ENCODE data around the gene GFY. TPM values are rescaled to one million over a fixed set of nuclear protein-coding genes. Genes with fewer than 3 reads are reported as not detected.
A peak's percentile ranks its signal among the peaks of the same experiment; 100 is the strongest.

Gene GFY
- total and polyA plus RNA-seq, 2 donors (not counting 1 experiment from before 2014, with no cell fraction given) = not detected

- POLR2A ChIA-PET = interaction anchor here (1.3 kb wide), 1 partner anchor 19 kb away, joined by 9 read pairs; no protein-coding TSS in a partner anchor
- Mint-ChIP-seq H3K9me3 (ENCODE audit: insufficient read depth) (no peaks in the 10 kb centered on the region), H3K4me1 (peaks cover 56% of the 10 kb centered on the region), H3K27ac (peak overlapping the region; percentile 37), H3K4me3 (no peak overlapping the region), H3K27me3 (no peaks in the 10 kb centered on the region)
- Histone ChIP-seq H3K4me3 (ENCODE audit: control extremely low read depth in 1 of 5, extremely low read depth in 1 of 5, insufficient read depth in 1 of 5, low read depth in 2 of 5, low read length in 4 of 5) (no peak overlapping the region), H4K20me1 (ENCODE audit: control insufficient read depth, insufficient read depth, low read length, poor library complexity, severe bottlenecking) (no peaks in the 10 kb centered on the region), H3K36me3 (replicated peaks in 1 of 2; ENCODE audit: control extremely low read depth in 1 of 2, control insufficient read depth in 1 of 2, extremely low read depth in 1 of 2, insufficient read depth in 2 of 2, low read length in 1 of 2) (no peaks in the 10 kb centered on the region), H3K9me3 (ENCODE audit: control extremely low read depth in 1 of 3, control insufficient read depth in 2 of 3, insufficient read depth in 1 of 3, low read length in 2 of 3) (peaks cover 0 to 3% (median 0%) of the 10 kb centered on the region in 3 donors), H3K9ac (ENCODE audit: low read length) (no peak overlapping the region), H3K4me1 (ENCODE audit: control insufficient read depth in 2 of 2, insufficient read depth in 2 of 2, low read length in 2 of 2) (peaks cover 39 to 58% of the 10 kb centered on the region in 2 donors), H2AFZ (ENCODE audit: insufficient read depth, low read depth, low read length, poor library complexity, severe bottlenecking) (no peak overlapping the region), H3K79me2 (ENCODE audit: control insufficient read depth, insufficient read depth, low read length) (no peaks in the 10 kb centered on the region), H3K27ac (ENCODE audit: low read length in 2 of 2) (no peak overlapping the region), H3K4me2 (replicated peaks; ENCODE audit: low read depth, low read length, poor library complexity, severe bottlenecking) (no peak overlapping the region), H3K27me3 (replicated peaks in 1 of 4; ENCODE audit: control extremely low read depth in 1 of 4, control insufficient read depth in 3 of 4, insufficient read depth in 4 of 4, low read length in 3 of 4) (no peaks in the 10 kb centered on the region)
- intact Hi-C loops (cut with micrococcal nuclease) = no loop called here
- DNase-seq = no peak
- CTCF ChIA-PET = interaction anchor here (1.0 to 2.1 kb wide), 4 partner anchors 13 to 47 kb away, joined by 3 to 11 read pairs (median 4); no protein-coding TSS in a partner anchor
- TF ChIP-seq CTCF (IDR thresholded peaks at IDR 0.05) (no peak), EZH2 (IDR thresholded peaks at IDR 0.05; ENCODE audit: borderline replicate concordance, insufficient read depth, low read depth, low read length, poor library complexity, severe bottlenecking) (no peak)
- no peak for ATAC-seq (ENCODE audit: low read depth)
- 93% methylated on average over 4 of the region's 7 CpGs for WGBS (ENCODE audit: insufficient coverage)
Measured at GRCh38 chr19:49407079-49407478, 18.1 kb upstream of the GFY start.

DNA sequence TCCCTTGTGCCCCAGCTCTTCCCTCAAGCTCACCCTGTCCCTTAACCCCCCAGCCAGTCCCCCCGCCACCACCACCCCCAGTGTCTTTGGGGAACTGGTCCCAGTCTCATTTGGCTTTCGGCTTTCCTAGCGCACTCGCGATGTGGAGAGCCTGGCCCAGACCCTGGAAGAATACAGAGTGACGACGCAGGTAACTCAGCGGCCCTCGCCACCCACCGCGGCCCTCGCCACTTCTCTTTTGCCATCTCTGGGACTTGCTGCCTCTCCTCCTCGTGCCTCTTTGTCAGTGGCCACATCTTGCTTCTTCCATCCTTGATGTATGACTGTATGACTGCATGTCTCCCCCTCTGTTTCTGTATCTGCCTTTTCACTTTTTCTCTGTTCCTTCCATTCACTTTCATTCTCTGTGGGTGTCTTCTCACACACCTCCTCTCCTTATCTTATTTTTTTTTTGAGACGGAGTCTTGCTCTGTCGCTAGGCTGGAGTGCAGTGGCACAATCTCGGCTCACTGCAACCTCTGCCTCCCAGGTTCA, 17.6 kb upstream of the GFY start:
- Mint-ChIP-seq H3K9me3 (ENCODE audit: insufficient read depth) (no peaks in the 10 kb centered on the region), H3K4me3 (no peak overlapping the region), H3K27me3 (no peaks in the 10 kb centered on the region), H3K4me1 (peaks cover 60% of the 10 kb centered on the region), H3K27ac (no peak overlapping the region)
- Histone ChIP-seq H3K9me3 (ENCODE audit: control extremely low read depth in 1 of 3, control insufficient read depth in 2 of 3, insufficient read depth in 1 of 3, low read length in 2 of 3) (peaks cover 0 to 3% (median 0%) of the 10 kb centered on the region in 3 donors), H3K4me1 (ENCODE audit: control insufficient read depth in 2 of 2, insufficient read depth in 2 of 2, low read length in 2 of 2) (peaks cover 40 to 57% of the 10 kb centered on the region in 2 donors), H3K4me2 (replicated peaks; ENCODE audit: low read depth, low read length, poor library complexity, severe bottlenecking) (no peak overlapping the region), H3K27me3 (replicated peaks in 1 of 4; ENCODE audit: control extremely low read depth in 1 of 4, control insufficient read depth in 3 of 4, insufficient read depth in 4 of 4, low read length in 3 of 4) (no peaks in the 10 kb centered on the region), H2AFZ (ENCODE audit: insufficient read depth, low read depth, low read length, poor library complexity, severe bottlenecking) (no peak overlapping the region), H4K20me1 (ENCODE audit: control insufficient read depth, insufficient read depth, low read length, poor library complexity, severe bottlenecking) (no peaks in the 10 kb centered on the region), H3K36me3 (replicated peaks in 1 of 2; ENCODE audit: control extremely low read depth in 1 of 2, control insufficient read depth in 1 of 2, extremely low read depth in 1 of 2, insufficient read depth in 2 of 2, low read length in 1 of 2) (no peaks in the 10 kb centered on the region), H3K4me3 (ENCODE audit: control extremely low read depth in 1 of 5, extremely low read depth in 1 of 5, insufficient read depth in 1 of 5, low read depth in 2 of 5, low read length in 4 of 5) (no peak overlapping the region), H3K27ac (ENCODE audit: low read length in 2 of 2) (no peak overlapping the region), H3K9ac (ENCODE audit: low read length) (no peak overlapping the region), H3K79me2 (ENCODE audit: control insufficient read depth, insufficient read depth, low read length) (no peaks in the 10 kb centered on the region)
- ChIA-PET CTCF (interaction anchor here (1.0 to 2.1 kb wide), 2 partner anchors 16 to 22 kb away, joined by 3 to 11 read pairs; no protein-coding TSS in a partner anchor), POLR2A (no interaction called here)
- ATAC-seq (ENCODE audit: low read depth) (no peak), DNase-seq (no peak)
- no peak for TF ChIP-seq CTCF (IDR thresholded peaks at IDR 0.05)
- TF ChIP-seq EZH2 (IDR thresholded peaks at IDR 0.05; ENCODE audit: borderline replicate concordance, insufficient read depth, low read depth, low read length, poor library complexity, severe bottlenecking) = no peak
- WGBS (ENCODE audit: insufficient coverage) = 95% methylated on average over 16 of the region's 16 CpGs
- intact Hi-C loops (cut with micrococcal nuclease) = loop anchor here (2.0 kb wide), 1 partner anchor 17 kb away; the partner anchor contains the start of gene GFY

Measured in B cell (primary cell).